Neural cell (in vitro differentiated cells): ENCODE measurements around the gene CACNA2D2. TPM values are rescaled to one million over a fixed set of nuclear protein-coding genes. Genes with fewer than 3 reads are reported as not detected.

Source experiments
- H2AFZ ChIP-seq: fragments of 200-600, 300-800 bp; sonication (generic), shearing (Covaris generic); 2 replicates; pipeline ENCODE4 v1.6.0; 2014; ENCODE audit warnings: low read depth, mild to moderate bottlenecking, antibody characterized with exemption, low read length, moderate library complexity
- H3F3A ChIP-seq: fragments of 200-600 bp; shearing (Covaris generic); 2 replicates; pipeline ENCODE4 v1.6.1; 2016; ENCODE audit warnings: mild to moderate bottlenecking, moderate library complexity, mixed read lengths, antibody characterized with exemption, low read length; ENCODE audit not compliant: insufficient read depth, poor library complexity, severe bottlenecking
- H3K27ac ChIP-seq: fragments of 200-600, 300-800 bp; sonication (generic), shearing (Covaris generic); 2 replicates; pipeline ENCODE4 v1.5.1; 2014; ENCODE audit warnings: mild to moderate bottlenecking, low read length, moderate library complexity
- H3K27me3 ChIP-seq: fragments of 300-800, 200-600 bp; sonication (generic), shearing (Covaris generic); 2 replicates; pipeline ENCODE4 v1.6.0; 2014; ENCODE audit warnings: mild to moderate bottlenecking, low read depth, low read length, moderate library complexity; ENCODE audit not compliant: insufficient read depth
- H3K36me3 ChIP-seq: fragments of 300-800, 200-600 bp; sonication (generic), shearing (Covaris generic); 2 replicates; pipeline ENCODE4 v1.5.1; 2014; ENCODE audit warnings: mild to moderate bottlenecking, antibody characterized with exemption, low read length, moderate library complexity; ENCODE audit not compliant: insufficient read depth
- H3K4me2 ChIP-seq: fragments of 300-800, 200-600 bp; sonication (generic), shearing (Covaris generic); 2 replicates; pipeline ENCODE4 v1.6.0; 2014; ENCODE audit warnings: mild to moderate bottlenecking, low read length
- H3K4me3 ChIP-seq: fragments of 300-800, 200-600 bp; sonication (generic), shearing (Covaris generic); 2 replicates; pipeline ENCODE4 v1.5.1; 2014; ENCODE audit warnings: mild to moderate bottlenecking, low read length, moderate library complexity
- H3K79me2 ChIP-seq: fragments of 200-600 bp; shearing (Covaris generic); replicated peaks from 2 replicates; pipeline ENCODE4 v1.6.0; 2014; ENCODE audit warnings: mild to moderate bottlenecking, low read length, moderate library complexity; ENCODE audit not compliant: insufficient read depth
- H3K9ac ChIP-seq: fragments of 300-800, 200-600 bp; sonication (generic), shearing (Covaris generic); 2 replicates; pipeline ENCODE4 v1.6.1; 2016; ENCODE audit warnings: mild to moderate bottlenecking, low read length, mixed read lengths
- H3K9me2 ChIP-seq: fragments of 200-600 bp; shearing (Covaris generic); 2 replicates; pipeline ENCODE4 v1.6.1; 2016; ENCODE audit warnings: mild to moderate bottlenecking, low read length, mixed read lengths; ENCODE audit not compliant: insufficient read depth
- H3K9me3 ChIP-seq: fragments of 200-600, 300-800 bp; sonication (generic), shearing (Covaris generic); 2 replicates; pipeline ENCODE4 v1.6.1; 2016; ENCODE audit warnings: mild to moderate bottlenecking, mixed run types, low read length, moderate library complexity, mixed read lengths
- H4K20me1 ChIP-seq: fragments of 200-600 bp; shearing (Covaris generic); 2 replicates; pipeline ENCODE4 v1.6.1; 2016; ENCODE audit warnings: mild to moderate bottlenecking, mixed run types; ENCODE audit not compliant: insufficient read depth
- CTCF ChIP-seq: fragments of 450-650 bp; IDR thresholded peaks from 2 replicates; pipeline ENCODE4 v1.5.1; 2014; ENCODE audit warnings: antibody characterized with exemption, mild to moderate bottlenecking, moderate library complexity; ENCODE audit not compliant: poor library complexity, severe bottlenecking
- EP300 ChIP-seq: fragments of 450-650 bp; conservative IDR thresholded peaks from 2 replicates; pipeline ENCODE4 v1.6.1; 2014; ENCODE audit warnings: antibody characterized with exemption, mild to moderate bottlenecking, moderate library complexity; ENCODE audit not compliant: poor library complexity, severe bottlenecking
- EZH2 ChIP-seq: fragments of 200-600, 300-800 bp; shearing (Covaris generic), sonication (generic); IDR thresholded peaks from 2 replicates; pipeline ENCODE4 v1.6.1; 2014; ENCODE audit warnings: antibody characterized with exemption, low read length, borderline replicate concordance, mild to moderate bottlenecking; ENCODE audit not compliant: insufficient read depth, poor library complexity, severe bottlenecking
- MXI1 ChIP-seq: fragments of 450-650 bp; conservative IDR thresholded peaks from 2 replicates; pipeline ENCODE4 v1.6.1; 2014; ENCODE audit warnings: antibody characterized with exemption, mild to moderate bottlenecking; ENCODE audit not compliant: poor library complexity, severe bottlenecking
- POLR2AphosphoS5 ChIP-seq: IDR thresholded peaks from 2 replicates; pipeline ENCODE4 v1.6.1; 2012
- RAD21 ChIP-seq: fragments of 450-650 bp; conservative IDR thresholded peaks from 2 replicates; pipeline ENCODE4 v1.6.1; 2014; ENCODE audit warnings: antibody characterized with exemption, mild to moderate bottlenecking, moderate library complexity
- REST ChIP-seq: IDR thresholded peaks from 2 replicates; pipeline ENCODE4 v1.6.1; 2012; ENCODE audit warnings: borderline replicate concordance
- SMC3 ChIP-seq: fragments of 450-650 bp; conservative IDR thresholded peaks from 2 replicates; pipeline ENCODE4 v1.6.1; 2014; ENCODE audit warnings: antibody characterized with exemption, mild to moderate bottlenecking, moderate library complexity; ENCODE audit not compliant: poor library complexity
- TAF1 ChIP-seq: IDR thresholded peaks from 2 replicates; pipeline ENCODE4 v1.6.1; 2012; ENCODE audit warnings: low read depth
- polyA plus RNA-seq: library from polyadenylated mRNA; depleted of rRNA; stranded (reverse); fragments of >200 nt; gene quantifications from 2 replicates; pipeline ENCODE4 v1.2.3, GENCODE V29; 2014

The CACNA2D2 gene
- polyA plus RNA-seq, 1 donor from 2014 or later = 7.8 TPM

GRCh38 chr3:50392101-50392715, 111.2 kb downstream of the CACNA2D2 start:
- Histone ChIP-seq H3K9me2 (no peaks in the 10 kb centered on the region), H3F3A (no peaks in the 10 kb centered on the region), H2AFZ (no peak overlapping the region), H3K79me2 (no peaks in the 10 kb centered on the region), H3K27me3 (no peaks in the 10 kb centered on the region), H3K27ac (no peak overlapping the region), H3K9me3 (no peaks in the 10 kb centered on the region), H3K4me2 (no peak overlapping the region), H4K20me1 (no peaks in the 10 kb centered on the region), H3K4me3 (no peak overlapping the region), H3K9ac (no peak overlapping the region), H3K36me3 (no peaks in the 10 kb centered on the region)
- no peak for TF ChIP-seq EP300
- no peak for TF ChIP-seq TAF1
- TF ChIP-seq REST = no peak
- TF ChIP-seq CTCF = no peak
- no peak for TF ChIP-seq SMC3
- no peak for TF ChIP-seq EZH2
- no peak for TF ChIP-seq MXI1
- no peak for TF ChIP-seq POLR2AphosphoS5
- TF ChIP-seq RAD21 = no peak

- TF ChIP-seq SMC3 = no peak
- TF ChIP-seq TAF1 = no peak
- TF ChIP-seq REST = no peak
- TF ChIP-seq RAD21 = no peak
- no peak for TF ChIP-seq EZH2
- TF ChIP-seq EP300 = no peak
- no peak for TF ChIP-seq MXI1
- no peak for TF ChIP-seq POLR2AphosphoS5
- TF ChIP-seq CTCF = no peak
- H3F3A ChIP-seq = no peaks in the 10 kb centered on the region
- no peaks in the 10 kb centered on the region for H4K20me1 ChIP-seq
- H3K9ac ChIP-seq = no peak overlapping the region
- H3K36me3 ChIP-seq = no peaks in the 10 kb centered on the region
- no peak overlapping the region for H2AFZ ChIP-seq
- H3K27ac ChIP-seq = no peak overlapping the region
- no peaks in the 10 kb centered on the region for H3K79me2 ChIP-seq
- no peak overlapping the region for H3K4me2 ChIP-seq
- no peaks in the 10 kb centered on the region for H3K9me2 ChIP-seq
- H3K27me3 ChIP-seq = no peaks in the 10 kb centered on the region
- no peaks in the 10 kb centered on the region for H3K9me3 ChIP-seq
- no peak overlapping the region for H3K4me3 ChIP-seq
Observed at GRCh38 chr3:50390508-50391224, 112.8 kb downstream of the CACNA2D2 start.
